Measurements from ENCODE around the gene SLC8A3. TPM values are rescaled to one million over a fixed set of nuclear protein-coding genes. Genes with fewer than 3 reads are reported as not detected.

SLC8A3 gene
- total and polyA plus RNA-seq, 2 donors from 2014 or later = 0.98 TPM; not detected in 1

- no peak overlapping the region for H3K27ac ChIP-seq (ENCODE audit: low read depth in 2 of 2, low read length in 2 of 2)
- H3K9ac ChIP-seq (ENCODE audit: low read length in 3 of 3) = no peak overlapping the region
- no peaks in the 10 kb centered on the region for H3K27me3 ChIP-seq (ENCODE audit: control insufficient read depth, insufficient read depth, low read length)
- H3K9me3 ChIP-seq (ENCODE audit: control insufficient read depth in 2 of 3, insufficient read depth in 1 of 3, low read length in 3 of 3) = no peaks in the 10 kb centered on the region
- FAIRE-seq (no peak), DNase-seq (no peak)
- intact Hi-C loops (cut with DNase I) = no loop called here
- no peak for TF ChIP-seq CTCF (IDR thresholded peaks at IDR 0.05; ENCODE audit: borderline replicate concordance, extremely low read depth, insufficient read depth)
- H3K36me3 ChIP-seq (ENCODE audit: control insufficient read depth in 2 of 3, insufficient read depth in 3 of 3, low read length in 3 of 3) = no peaks in the 10 kb centered on the region
- H3K4me1 ChIP-seq (ENCODE audit: control insufficient read depth in 2 of 3, insufficient read depth in 2 of 3, low read depth in 1 of 3, low read length in 3 of 3) = no peaks in the 10 kb centered on the region
- H3K4me3 ChIP-seq (ENCODE audit: low read length in 3 of 3) = no peak overlapping the region
Measured at GRCh38 chr14:70108419-70108818, 80.3 kb downstream of the SLC8A3 start.

GRCh38 chr14:70107309-70107708, 81.4 kb downstream of the SLC8A3 start:
- no peak for TF ChIP-seq CTCF (IDR thresholded peaks at IDR 0.05; ENCODE audit: borderline replicate concordance, extremely low read depth, insufficient read depth)

DNA sequence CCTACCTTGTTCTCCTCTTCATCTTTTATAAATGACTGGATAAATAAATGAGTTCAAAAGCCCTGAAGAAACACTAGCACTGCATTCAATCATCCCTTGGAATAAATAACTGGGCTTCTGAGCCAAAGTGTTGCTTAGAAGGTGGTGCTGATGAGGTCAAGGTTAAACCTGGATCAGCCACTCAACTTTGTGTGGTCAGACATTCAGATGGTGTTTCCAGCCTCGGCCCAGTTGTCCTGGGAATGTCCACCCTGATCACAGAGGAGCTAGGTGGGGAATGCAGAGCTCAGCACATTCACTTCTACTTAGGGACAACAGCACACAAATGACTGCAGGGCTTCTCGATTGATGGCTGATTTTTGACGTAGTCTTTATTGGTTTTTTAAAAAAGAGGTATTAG, 88.7 kb downstream of the SLC8A3 start:
- TF ChIP-seq CTCF (IDR thresholded peaks at IDR 0.05; ENCODE audit: borderline replicate concordance, extremely low read depth, insufficient read depth) = no peak
- H3K4me1 ChIP-seq (ENCODE audit: control insufficient read depth in 2 of 3, insufficient read depth in 2 of 3, low read depth in 1 of 3, low read length in 3 of 3) = no peaks in the 10 kb centered on the region
- DNase-seq (no peak), FAIRE-seq (no peak)
- H3K27me3 ChIP-seq (ENCODE audit: control insufficient read depth, insufficient read depth, low read length) = no peaks in the 10 kb centered on the region
- H3K36me3 ChIP-seq (ENCODE audit: control insufficient read depth in 2 of 3, insufficient read depth in 3 of 3, low read length in 3 of 3) = no peaks in the 10 kb centered on the region
- H3K4me3 ChIP-seq (ENCODE audit: low read length in 3 of 3) = no peak overlapping the region
- H3K9me3 ChIP-seq (ENCODE audit: control insufficient read depth in 2 of 3, insufficient read depth in 1 of 3, low read length in 3 of 3) = no peaks in the 10 kb centered on the region
- no peak overlapping the region for H3K9ac ChIP-seq (ENCODE audit: low read length in 3 of 3)
- intact Hi-C loops (cut with DNase I) = no loop called here
- no peak overlapping the region for H3K27ac ChIP-seq (ENCODE audit: low read depth in 2 of 2, low read length in 2 of 2)

More at GRCh38 chr14:70107309-70107708, 81.4 kb downstream of the SLC8A3 start:
- Histone ChIP-seq H3K4me3 (ENCODE audit: low read length in 3 of 3) (no peak overlapping the region), H3K27me3 (ENCODE audit: control insufficient read depth, insufficient read depth, low read length) (no peaks in the 10 kb centered on the region), H3K4me1 (ENCODE audit: control insufficient read depth in 2 of 3, insufficient read depth in 2 of 3, low read depth in 1 of 3, low read length in 3 of 3) (no peaks in the 10 kb centered on the region), H3K9me3 (ENCODE audit: control insufficient read depth in 2 of 3, insufficient read depth in 1 of 3, low read length in 3 of 3) (no peaks in the 10 kb centered on the region), H3K9ac (ENCODE audit: low read length in 3 of 3) (no peak overlapping the region), H3K36me3 (ENCODE audit: control insufficient read depth in 2 of 3, insufficient read depth in 3 of 3, low read length in 3 of 3) (no peaks in the 10 kb centered on the region), H3K27ac (ENCODE audit: low read depth in 2 of 2, low read length in 2 of 2) (no peak overlapping the region)
- intact Hi-C loops (cut with DNase I) = no loop called here
- DNase-seq (no peak), FAIRE-seq (no peak)

DNA sequence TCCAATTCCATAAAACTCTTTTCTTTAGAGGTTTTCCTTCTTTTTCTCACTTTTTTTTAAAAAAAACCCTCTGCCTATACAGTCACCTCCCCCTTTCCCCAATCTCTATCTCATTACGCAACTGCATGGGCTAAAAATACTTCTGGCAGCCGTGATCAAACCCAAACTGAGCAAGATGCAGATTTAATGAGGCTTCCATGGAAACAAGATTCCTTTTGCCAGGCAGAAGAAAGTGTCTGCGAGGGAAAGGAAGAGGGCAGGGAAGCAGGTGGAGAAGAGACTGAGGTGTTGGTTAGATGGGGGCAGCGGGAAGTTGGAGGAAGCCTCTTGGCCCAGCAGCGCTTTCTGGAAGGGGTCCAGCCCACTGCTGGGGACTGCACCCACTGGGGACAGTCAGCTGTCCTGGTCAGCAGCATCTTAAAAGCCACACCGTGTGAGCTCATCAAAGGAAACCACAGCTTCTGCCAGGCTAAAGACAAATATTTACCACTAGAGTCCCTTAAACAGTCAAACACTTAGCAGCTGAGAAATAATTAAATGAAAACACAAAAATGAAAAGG, 90.4 kb downstream of the SLC8A3 start:
- Histone ChIP-seq H3K27me3 (ENCODE audit: control insufficient read depth, insufficient read depth, low read length) (no peaks in the 10 kb centered on the region), H3K9me3 (ENCODE audit: control insufficient read depth in 2 of 3, insufficient read depth in 1 of 3, low read length in 3 of 3) (no peaks in the 10 kb centered on the region), H3K9ac (ENCODE audit: low read length in 3 of 3) (no peak overlapping the region), H3K4me1 (ENCODE audit: control insufficient read depth in 2 of 3, insufficient read depth in 2 of 3, low read depth in 1 of 3, low read length in 3 of 3) (no peaks in the 10 kb centered on the region), H3K4me3 (ENCODE audit: low read length in 3 of 3) (no peak overlapping the region), H3K36me3 (ENCODE audit: control insufficient read depth in 2 of 3, insufficient read depth in 3 of 3, low read length in 3 of 3) (no peaks in the 10 kb centered on the region), H3K27ac (ENCODE audit: low read depth in 2 of 2, low read length in 2 of 2) (no peak overlapping the region)
- TF ChIP-seq CTCF (IDR thresholded peaks at IDR 0.05; ENCODE audit: borderline replicate concordance, extremely low read depth, insufficient read depth) = no peak
- intact Hi-C loops (cut with DNase I) = no loop called here
- peak in 1 of 5 donors; percentile 13 for DNase-seq
- FAIRE-seq = no peak

Measured in kidney (tissue), 14 donors.